Immature natural killer cell (primary cell): ENCODE results near the gene PRDM11. TPM values are rescaled to one million over a fixed set of nuclear protein-coding genes. Genes with fewer than 3 reads are reported as not detected.

Experiments
- DNase-seq, 3 donors: peaks; one replicate each; pipeline ENCODE4 v3.0.0; 2022; ENCODE audit warnings: mixed read lengths in 1 of 3
- H3K27ac Mint-ChIP-seq, 6 donors: one replicate each; pipeline ENCODE4 v1.8.0; 2020; ENCODE audit warnings: mixed read lengths in 6 of 6, mild to moderate bottlenecking in 5 of 6, inconsistent platforms in 4 of 6, moderate library complexity in 3 of 6
- H3K27me3 Mint-ChIP-seq, 3 donors: one replicate each; pipeline ENCODE4 v1.8.0; 2020 to 2021; ENCODE audit warnings: low read depth in 3 of 3, mild to moderate bottlenecking in 3 of 3, mixed read lengths in 3 of 3, moderate library complexity in 3 of 3, inconsistent platforms in 1 of 3
- H3K36me3 Mint-ChIP-seq, 3 donors: one replicate each; pipeline ENCODE4 v1.8.0; 2020; ENCODE audit warnings: mixed read lengths in 3 of 3, inconsistent platforms in 2 of 3, mild to moderate bottlenecking in 2 of 3
- H3K4me1 Mint-ChIP-seq, 2 donors: one replicate each; pipeline ENCODE4 v1.8.0; 2020; ENCODE audit warnings: inconsistent platforms in 2 of 2, mild to moderate bottlenecking in 2 of 2, mixed read lengths in 2 of 2, moderate library complexity in 1 of 2
- H3K4me3 Mint-ChIP-seq, 5 donors: one replicate each; pipeline ENCODE4 v1.8.0; 2020; ENCODE audit warnings: mild to moderate bottlenecking in 5 of 5, mixed read lengths in 5 of 5, inconsistent platforms in 3 of 5, moderate library complexity in 3 of 5
- H3K9me3 Mint-ChIP-seq, 6 donors: one replicate each; pipeline ENCODE4 v1.8.0; 2020; ENCODE audit warnings: mild to moderate bottlenecking in 6 of 6, mixed read lengths in 6 of 6, inconsistent platforms in 4 of 6, moderate library complexity in 3 of 6
- polyA plus RNA-seq, 3 donors: library from polyadenylated mRNA; unstranded; fragments of 300-500 nt; fragmentation: Illumina TruSeq; gene quantifications; one replicate each; pipeline ENCODE4 v1.2.3, GENCODE V29; 2021

The PRDM11 gene
- 1 to 10 TPM in 1 of 3 donors, under 1 TPM in 2; 0.84 to 1.2 (median 0.94) TPM for polyA plus RNA-seq

GRCh38 chr11:45146072-45147016 is at the start of gene PRDM11:
TSS of gene PRDM11 (plus strand) at chr11:45146639. CDS start at chr11:45181767, 35,128 bp downstream.
- H3K27ac Mint-ChIP-seq: peak within 1 kb of the TSS; percentile 89 to 97 (median 92)
- peak within 1 kb of the TSS; percentile 87 to 94 (median 93) for H3K4me3 Mint-ChIP-seq
- peak; percentile 68 to 78 (median 69) for DNase-seq
- peaks cover 0 to 2% (median 0%) of the 10 kb centered on the region in 6 donors for H3K9me3 Mint-ChIP-seq
- peaks cover 32 to 36% of the 10 kb centered on the region in 2 donors for H3K4me1 Mint-ChIP-seq
- H3K36me3 Mint-ChIP-seq: no peaks in the 10 kb centered on the region
- peaks cover 9 to 19% (median 11%) of the 10 kb centered on the region in 3 donors for H3K27me3 Mint-ChIP-seq

DNA sequence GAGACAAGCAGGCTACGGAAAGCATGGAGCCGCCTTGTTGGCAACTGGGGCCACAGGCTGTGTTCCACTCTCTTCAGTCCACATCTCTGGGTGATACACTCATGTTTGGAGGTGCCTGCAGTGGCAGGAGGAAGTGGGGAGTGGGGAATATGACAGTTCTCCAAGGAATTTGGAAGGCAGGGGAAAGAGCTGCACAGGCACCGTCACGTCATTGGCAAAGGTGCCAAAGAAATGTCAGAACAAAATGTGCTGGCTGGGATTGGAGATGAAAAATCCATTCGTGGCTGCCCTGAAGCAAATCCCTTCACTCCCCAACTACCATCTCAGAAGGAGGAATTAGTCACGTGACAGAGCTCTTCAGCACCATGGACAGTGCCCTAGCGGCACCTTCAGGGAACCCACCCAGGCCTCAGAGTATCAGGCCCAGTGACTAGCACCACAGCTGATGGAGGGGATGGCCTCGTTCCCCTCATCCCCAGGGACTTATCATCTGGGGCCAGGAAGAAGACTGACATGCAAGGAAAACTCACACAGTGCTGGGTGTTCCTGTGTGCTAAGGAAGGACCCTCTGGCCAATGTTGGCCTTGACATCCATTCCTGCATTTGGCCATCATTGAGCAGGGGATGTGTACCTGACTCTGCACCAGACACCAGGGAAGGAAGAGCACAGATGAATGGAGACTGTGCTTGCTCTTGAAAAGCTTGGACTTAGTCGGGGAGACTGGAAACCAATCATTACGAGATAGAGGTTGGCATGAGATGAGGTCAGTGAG is 48.5 kb upstream of the PRDM11 start:
- no peak overlapping the region for H3K27ac Mint-ChIP-seq
- H3K4me3 Mint-ChIP-seq: no peak overlapping the region
- H3K36me3 Mint-ChIP-seq: no peaks in the 10 kb centered on the region

DNA sequence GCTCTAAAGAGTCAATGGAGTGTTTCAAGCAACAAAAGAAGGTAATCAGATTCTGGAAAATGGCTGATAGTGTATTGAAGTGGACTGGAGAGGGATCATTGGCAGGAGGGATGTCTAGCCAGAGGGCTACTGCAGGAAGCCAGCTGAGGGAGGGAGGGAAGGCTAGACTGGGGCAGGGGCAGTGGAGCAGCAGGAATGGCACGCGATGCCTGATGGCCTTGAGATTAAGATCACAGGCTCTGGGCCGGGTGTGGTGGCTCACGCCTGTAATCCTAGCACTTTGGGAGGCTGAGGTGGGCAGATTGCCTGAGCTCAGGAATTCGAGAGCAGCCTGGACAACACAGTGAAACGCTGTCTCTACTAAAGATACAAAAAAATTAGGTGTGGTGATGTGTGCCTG is 47.5 kb upstream of the PRDM11 start:
- Mint-ChIP-seq H3K9me3 (no peaks in the 10 kb centered on the region), H3K36me3 (no peaks in the 10 kb centered on the region), H3K4me3 (no peak overlapping the region), H3K4me1 (peaks cover 43 to 49% of the 10 kb centered on the region in 2 donors), H3K27me3 (peaks cover 8 to 12% (median 11%) of the 10 kb centered on the region in 3 donors), H3K27ac (no peak overlapping the region)
- DNase-seq: no peak

More for the DNA sequence above, 48.5 kb upstream of the PRDM11 start:
- no peaks in the 10 kb centered on the region for H3K9me3 Mint-ChIP-seq
- H3K4me1 Mint-ChIP-seq: peaks cover 50 to 54% of the 10 kb centered on the region in 2 donors
- DNase-seq: peak; percentile 45 to 58 (median 49)
- H3K27me3 Mint-ChIP-seq: peaks cover 11 to 21% (median 15%) of the 10 kb centered on the region in 3 donors

GRCh38 chr11:45100339-45100738 is 46.1 kb upstream of the PRDM11 start:
- H3K9me3 Mint-ChIP-seq: no peaks in the 10 kb centered on the region
- peak overlapping the region in 1 of 6 donors; percentile 81 for H3K27ac Mint-ChIP-seq
- H3K4me1 Mint-ChIP-seq: peaks cover 31 to 40% of the 10 kb centered on the region in 2 donors
- H3K36me3 Mint-ChIP-seq: no peaks in the 10 kb centered on the region
- no peak for DNase-seq
- H3K27me3 Mint-ChIP-seq: peaks cover 7 to 18% (median 11%) of the 10 kb centered on the region in 3 donors
- H3K4me3 Mint-ChIP-seq: no peak overlapping the region

- H3K27me3 Mint-ChIP-seq: peaks cover 4 to 15% (median 7%) of the 10 kb centered on the region in 3 donors
- peak overlapping the region; percentile 21 to 90 (median 82) for H3K27ac Mint-ChIP-seq
- H3K9me3 Mint-ChIP-seq: no peaks in the 10 kb centered on the region
- H3K36me3 Mint-ChIP-seq: no peaks in the 10 kb centered on the region
- no peak for DNase-seq
- peak overlapping the region; percentile 83 to 91 (median 86) for H3K4me3 Mint-ChIP-seq
- H3K4me1 Mint-ChIP-seq: peaks cover 25 to 31% of the 10 kb centered on the region in 2 donors
Measured at GRCh38 chr11:45102361-45102809, 44.1 kb upstream of the PRDM11 start.

DNA sequence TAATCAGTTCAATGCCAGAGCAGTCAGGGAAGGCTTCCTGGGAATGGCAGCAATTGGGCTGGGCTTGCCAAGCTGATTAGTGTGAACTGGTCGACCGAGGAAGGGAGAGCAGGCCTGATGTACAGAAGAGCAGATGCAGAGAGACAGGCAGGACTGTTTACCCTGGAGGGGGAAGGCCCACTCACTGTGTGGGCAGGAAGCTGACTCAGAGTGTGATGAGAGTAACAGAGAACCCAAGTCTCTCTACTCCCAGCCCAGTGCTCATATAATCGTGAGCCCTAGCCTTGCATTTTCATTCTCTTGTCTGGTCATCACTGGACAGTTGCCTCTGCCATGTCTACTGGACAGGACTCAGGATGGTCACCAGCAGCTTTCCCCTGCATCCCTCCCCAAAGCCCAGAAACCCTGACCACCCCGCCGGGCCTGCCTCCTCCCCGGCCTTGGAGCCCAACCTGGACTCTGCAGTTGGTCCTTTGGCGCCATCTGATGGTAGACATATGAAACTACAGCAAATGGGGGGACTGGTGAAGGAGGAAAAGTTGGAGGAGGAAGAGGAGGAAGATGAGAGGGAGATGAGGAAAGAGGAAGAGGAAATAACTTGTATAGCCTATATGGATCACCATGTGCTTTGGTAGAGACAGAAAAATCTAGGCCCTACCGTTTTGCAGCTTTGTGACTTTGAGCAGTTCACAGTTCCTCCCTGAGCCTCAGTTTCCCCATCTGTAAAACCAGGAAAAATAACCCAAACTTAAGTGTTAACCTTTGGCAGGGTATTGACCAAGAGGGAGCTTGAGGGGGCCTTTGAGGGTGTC is 43.4 kb upstream of the PRDM11 start:
- peaks cover 1 to 13% (median 2%) of the 10 kb centered on the region in 3 donors for H3K27me3 Mint-ChIP-seq
- H3K4me3 Mint-ChIP-seq: peak overlapping the region; percentile 83 to 91 (median 86)
- H3K27ac Mint-ChIP-seq: peak overlapping the region; percentile 21 to 90 (median 82)
- no peaks in the 10 kb centered on the region for H3K36me3 Mint-ChIP-seq
- H3K4me1 Mint-ChIP-seq: peaks cover 24 to 31% of the 10 kb centered on the region in 2 donors
- H3K9me3 Mint-ChIP-seq: no peaks in the 10 kb centered on the region
- DNase-seq: peak; percentile 79 to 84 (median 84)

DNA sequence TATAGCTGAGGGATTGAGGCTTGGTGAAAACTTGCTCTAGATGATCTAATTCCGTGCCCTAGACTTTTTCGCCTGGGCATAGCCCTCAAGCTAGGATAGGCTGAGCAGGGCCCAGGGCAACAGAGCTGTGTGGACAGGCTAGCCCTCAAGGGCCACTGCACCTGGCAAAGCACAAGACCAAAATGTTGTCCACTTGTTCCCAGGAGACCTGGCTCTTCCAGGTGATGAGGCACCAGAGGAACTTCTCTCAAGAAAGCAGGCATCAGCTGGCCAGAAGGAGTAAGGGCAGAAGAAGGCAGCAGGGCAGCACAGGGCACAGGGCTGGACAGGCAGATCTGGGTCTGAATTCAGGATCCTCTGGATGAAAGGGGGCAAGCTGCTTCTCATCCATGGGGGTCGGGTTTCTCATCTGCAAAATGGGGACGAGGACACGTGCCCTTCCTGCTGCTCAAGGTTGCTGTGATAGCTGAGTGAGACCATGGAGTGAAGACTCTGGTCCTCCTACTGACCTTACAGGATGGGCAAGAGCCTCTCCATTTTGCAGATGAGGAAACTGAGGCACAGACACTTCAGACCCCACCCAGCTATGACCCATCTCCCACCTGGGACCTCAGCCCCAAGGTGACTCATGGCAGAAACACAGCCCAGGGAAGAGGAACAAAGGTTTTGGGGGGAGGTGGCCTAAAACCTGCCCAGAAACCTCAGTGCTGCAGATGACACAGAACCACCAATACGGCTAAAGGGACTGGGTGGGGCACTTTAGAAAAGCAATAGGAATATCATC is 42.2 kb upstream of the PRDM11 start:
- DNase-seq: no peak
- H3K27ac Mint-ChIP-seq: peak overlapping the region in 1 of 6 donors; percentile 16
- no peak overlapping the region for H3K4me3 Mint-ChIP-seq
- H3K27me3 Mint-ChIP-seq: peaks cover 0 to 12% (median 3%) of the 10 kb centered on the region in 3 donors
- H3K36me3 Mint-ChIP-seq: no peaks in the 10 kb centered on the region
- no peaks in the 10 kb centered on the region for H3K9me3 Mint-ChIP-seq
- peaks cover 21 to 31% of the 10 kb centered on the region in 2 donors for H3K4me1 Mint-ChIP-seq

GRCh38 chr11:45104790-45105084 is 41.7 kb upstream of the PRDM11 start:
- H3K36me3 Mint-ChIP-seq: no peaks in the 10 kb centered on the region
- no peak overlapping the region for H3K27ac Mint-ChIP-seq
- DNase-seq: no peak
- H3K4me3 Mint-ChIP-seq: no peak overlapping the region
- peaks cover 0 to 12% (median 3%) of the 10 kb centered on the region in 3 donors for H3K27me3 Mint-ChIP-seq
- H3K4me1 Mint-ChIP-seq: peaks cover 21 to 31% of the 10 kb centered on the region in 2 donors
- H3K9me3 Mint-ChIP-seq: no peaks in the 10 kb centered on the region

DNA sequence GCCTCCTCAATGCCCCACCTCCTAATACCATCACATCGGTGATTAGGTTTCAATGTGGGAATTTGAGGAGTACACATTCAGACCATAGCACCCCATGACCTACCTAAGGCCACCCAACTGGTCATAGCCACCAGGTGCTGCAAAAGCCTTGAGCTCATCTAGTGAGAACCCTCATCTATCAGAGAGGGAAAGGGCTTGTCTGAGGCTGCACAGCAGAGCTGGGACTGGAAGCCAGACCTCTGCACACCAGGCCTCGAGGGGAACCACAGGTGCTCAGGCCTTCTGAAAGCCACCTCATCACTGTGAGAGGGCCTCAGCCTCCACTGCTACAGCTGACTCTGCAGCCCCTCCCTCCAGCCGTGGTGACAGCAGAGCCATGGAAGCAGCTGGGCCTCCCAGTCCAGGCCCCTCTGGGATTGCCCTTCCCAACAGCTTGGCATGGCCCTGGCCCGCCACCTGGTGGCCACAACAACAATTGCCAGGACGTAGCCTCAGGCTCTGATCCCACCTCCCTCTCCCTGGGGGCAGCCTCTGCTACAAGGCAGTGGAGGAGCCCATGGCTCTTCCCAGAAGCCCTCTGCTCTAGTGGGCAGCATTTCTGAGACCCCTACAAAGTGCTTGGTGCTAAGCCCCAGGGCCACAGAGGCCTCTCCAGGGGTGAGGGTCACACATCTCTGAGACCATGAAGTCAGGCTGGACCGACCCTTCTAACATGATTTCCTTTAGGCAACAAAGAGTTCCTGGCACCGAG is 41.0 kb upstream of the PRDM11 start:
- peaks cover 0 to 11% (median 3%) of the 10 kb centered on the region in 3 donors for H3K27me3 Mint-ChIP-seq
- peak overlapping the region in 1 of 6 donors; percentile 7 for H3K27ac Mint-ChIP-seq
- H3K9me3 Mint-ChIP-seq: no peaks in the 10 kb centered on the region
- no peak overlapping the region for H3K4me3 Mint-ChIP-seq
- H3K4me1 Mint-ChIP-seq: peaks cover 21 to 28% of the 10 kb centered on the region in 2 donors
- peak; percentile 64 to 69 (median 67) for DNase-seq
- no peaks in the 10 kb centered on the region for H3K36me3 Mint-ChIP-seq

GRCh38 chr11:45105984-45106375 is 40.5 kb upstream of the PRDM11 start:
- Mint-ChIP-seq H3K9me3 (no peaks in the 10 kb centered on the region), H3K36me3 (no peaks in the 10 kb centered on the region), H3K27me3 (peaks cover 0 to 10% (median 3%) of the 10 kb centered on the region in 3 donors), H3K4me3 (no peak overlapping the region), H3K4me1 (peaks cover 16 to 23% of the 10 kb centered on the region in 2 donors), H3K27ac (no peak overlapping the region)
- DNase-seq: no peak

DNA sequence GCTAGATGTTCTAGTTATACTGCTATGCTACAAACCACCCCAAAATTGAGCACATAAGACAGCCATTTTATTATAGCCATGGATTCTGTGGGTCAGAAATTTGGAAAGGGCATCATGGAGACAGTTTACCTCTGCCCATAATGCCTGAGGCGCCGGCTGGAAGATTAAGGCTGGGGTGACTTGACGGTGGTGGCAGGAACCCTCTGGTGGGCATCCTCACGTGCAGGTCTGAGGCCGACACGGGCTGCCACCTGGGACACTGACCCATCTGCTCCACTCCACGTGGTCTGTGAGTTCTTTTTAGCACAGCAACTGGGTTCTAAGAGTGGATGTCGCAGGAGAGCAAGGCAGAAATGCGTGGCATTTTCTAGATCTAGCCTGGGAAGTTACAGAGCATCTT is 40.0 kb upstream of the PRDM11 start:
- H3K4me3 Mint-ChIP-seq: no peak overlapping the region
- H3K9me3 Mint-ChIP-seq: no peaks in the 10 kb centered on the region
- H3K27me3 Mint-ChIP-seq: peaks cover 0 to 10% (median 3%) of the 10 kb centered on the region in 3 donors
- no peak overlapping the region for H3K27ac Mint-ChIP-seq
- H3K4me1 Mint-ChIP-seq: peaks cover 13 to 18% of the 10 kb centered on the region in 2 donors
- no peak for DNase-seq
- no peaks in the 10 kb centered on the region for H3K36me3 Mint-ChIP-seq

DNA sequence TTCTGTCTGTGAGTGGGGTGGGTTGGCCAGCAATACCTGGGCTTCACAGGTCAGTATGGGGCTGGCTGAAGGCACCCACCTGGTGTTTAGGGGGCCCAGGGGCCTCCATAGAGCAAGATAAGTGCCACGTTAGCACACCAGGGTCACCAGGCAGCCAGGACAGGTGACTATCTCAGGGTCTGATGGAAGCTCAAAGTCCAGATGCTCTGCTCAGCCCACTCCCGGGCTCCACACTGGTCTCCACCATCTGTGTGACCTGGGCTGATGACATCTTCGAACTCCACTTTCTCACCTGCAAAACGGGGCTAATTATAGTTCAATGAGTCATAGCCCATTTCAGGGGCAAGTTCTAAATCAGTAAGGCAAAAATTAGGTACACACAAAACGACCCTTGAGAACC is 39.4 kb upstream of the PRDM11 start:
- DNase-seq: no peak
- Mint-ChIP-seq H3K27ac (no peak overlapping the region), H3K27me3 (peaks cover 0 to 10% (median 3%) of the 10 kb centered on the region in 3 donors), H3K4me1 (peaks cover 13 to 14% of the 10 kb centered on the region in 2 donors), H3K9me3 (no peaks in the 10 kb centered on the region), H3K4me3 (no peak overlapping the region), H3K36me3 (no peaks in the 10 kb centered on the region)
